C4-2B (cell line): ENCODE data around the gene LTBP1.
"Not testable (repeated sequence)": the region's sequence is repeated elsewhere in the genome, so short reads cannot be mapped to it uniquely, and the experiment has no call there.

ENCODE experiments used
- H3K27ac ChIP-seq: fragments of 450-650 bp; 2 replicates; pipeline ENCODE4 v1.5.1; 2017
- CTCF ChIP-seq: fragments of 450-650 bp; conservative IDR thresholded peaks from 2 replicates; pipeline ENCODE4 v1.5.1; 2017; ENCODE audit warnings: mild to moderate bottlenecking
- ZFX ChIP-seq: fragments of 450-650 bp; IDR thresholded peaks from 2 replicates; pipeline ENCODE4 v1.6.1; 2017

The LTBP1 gene

DNA sequence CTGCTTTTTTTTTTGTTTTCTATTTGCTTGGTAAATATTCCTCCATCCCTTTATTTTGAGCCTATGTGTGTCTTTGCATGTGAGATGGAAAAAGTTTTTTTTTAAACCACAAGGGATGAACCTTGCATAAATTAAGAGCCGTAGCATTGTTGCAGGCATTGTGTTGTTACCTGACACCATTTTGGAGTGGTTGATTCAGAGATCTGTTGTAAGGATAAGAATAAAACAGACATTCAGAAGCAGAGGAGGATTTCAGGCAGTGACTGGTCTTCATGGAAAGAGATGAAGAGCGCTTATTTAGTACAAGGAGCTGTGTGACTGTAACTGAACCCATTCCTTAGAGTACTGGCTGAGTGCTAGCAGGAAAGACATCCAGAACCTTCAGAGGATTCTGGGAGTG lies 101.2 kb downstream of the LTBP1 start:
- H3K27ac ChIP-seq, result no peak overlapping the region
- TF ChIP-seq ZFX, result no peak
- TF ChIP-seq CTCF, result no peak

DNA sequence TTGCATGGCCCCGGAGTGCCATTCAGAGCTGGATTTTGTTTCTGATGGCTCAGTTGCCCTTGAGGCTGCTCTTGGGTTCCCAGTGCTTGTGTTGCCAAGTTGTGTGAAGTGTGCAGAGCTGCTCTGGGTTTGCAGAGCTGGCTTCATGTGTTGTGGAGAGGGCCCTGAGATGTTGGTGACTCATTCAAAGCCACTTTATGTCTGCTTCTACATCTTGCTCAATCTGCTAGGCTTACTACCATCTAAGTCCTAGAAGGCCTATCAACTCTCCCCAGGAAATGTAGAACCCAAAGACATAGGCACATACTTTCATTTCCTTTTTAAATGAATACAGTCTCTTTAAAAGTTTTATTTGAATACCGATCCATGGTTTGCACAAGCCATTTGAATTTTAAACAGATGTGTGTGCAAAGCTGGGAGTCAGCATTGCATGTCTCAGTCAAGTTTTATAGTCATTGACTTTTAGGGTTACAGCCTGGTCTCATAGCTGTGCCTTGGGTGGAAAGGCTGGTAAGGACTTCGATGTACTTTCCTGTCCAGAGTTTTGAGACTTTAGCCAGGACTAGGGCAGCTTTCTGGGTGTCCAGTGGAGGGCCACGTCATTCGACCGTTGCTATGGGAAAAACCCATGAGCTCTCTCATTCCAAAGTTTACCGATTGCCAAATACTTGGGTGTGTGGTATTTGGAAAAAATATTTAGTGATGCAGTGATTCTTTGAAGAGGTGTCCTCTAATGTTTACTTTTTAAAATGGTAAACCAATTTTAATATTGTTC lies 105.0 kb downstream of the LTBP1 start:
- no peak overlapping the region for H3K27ac ChIP-seq
- TF ChIP-seq ZFX (no peak), CTCF (no peak)

DNA sequence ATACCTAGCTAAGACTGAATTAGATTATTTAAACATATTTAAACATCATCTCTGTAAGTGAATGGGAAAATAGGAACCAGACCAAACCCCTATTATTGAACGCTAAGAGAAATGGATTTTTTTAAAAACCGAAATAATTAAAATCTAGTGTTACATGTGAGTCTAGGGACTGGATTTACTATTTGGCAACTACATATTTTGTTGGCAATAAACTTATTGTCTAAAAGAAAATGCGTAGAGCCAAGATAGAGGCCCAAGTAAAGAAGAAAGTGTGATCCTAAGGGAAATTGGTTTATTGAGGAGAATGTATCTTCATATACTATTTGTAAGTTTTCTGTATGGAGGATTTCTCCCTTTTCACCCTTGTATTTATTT lies 105.6 kb downstream of the LTBP1 start:
- H3K27ac ChIP-seq, result no peak overlapping the region
- TF ChIP-seq CTCF (no peak), ZFX (no peak)

- H3K27ac ChIP-seq, result not testable (repeated sequence)
These were observed 106.0 kb downstream of the LTBP1 start for GRCh38 chr2:33052795-33053194.

GRCh38 chr2:33056170-33056569 lies 109.4 kb downstream of the LTBP1 start:
- H3K27ac ChIP-seq, result no peak overlapping the region
- TF ChIP-seq CTCF (no peak), ZFX (no peak)

GRCh38 chr2:33057307-33058028 lies 110.7 kb downstream of the LTBP1 start:
- not testable (repeated sequence) for H3K27ac ChIP-seq

DNA sequence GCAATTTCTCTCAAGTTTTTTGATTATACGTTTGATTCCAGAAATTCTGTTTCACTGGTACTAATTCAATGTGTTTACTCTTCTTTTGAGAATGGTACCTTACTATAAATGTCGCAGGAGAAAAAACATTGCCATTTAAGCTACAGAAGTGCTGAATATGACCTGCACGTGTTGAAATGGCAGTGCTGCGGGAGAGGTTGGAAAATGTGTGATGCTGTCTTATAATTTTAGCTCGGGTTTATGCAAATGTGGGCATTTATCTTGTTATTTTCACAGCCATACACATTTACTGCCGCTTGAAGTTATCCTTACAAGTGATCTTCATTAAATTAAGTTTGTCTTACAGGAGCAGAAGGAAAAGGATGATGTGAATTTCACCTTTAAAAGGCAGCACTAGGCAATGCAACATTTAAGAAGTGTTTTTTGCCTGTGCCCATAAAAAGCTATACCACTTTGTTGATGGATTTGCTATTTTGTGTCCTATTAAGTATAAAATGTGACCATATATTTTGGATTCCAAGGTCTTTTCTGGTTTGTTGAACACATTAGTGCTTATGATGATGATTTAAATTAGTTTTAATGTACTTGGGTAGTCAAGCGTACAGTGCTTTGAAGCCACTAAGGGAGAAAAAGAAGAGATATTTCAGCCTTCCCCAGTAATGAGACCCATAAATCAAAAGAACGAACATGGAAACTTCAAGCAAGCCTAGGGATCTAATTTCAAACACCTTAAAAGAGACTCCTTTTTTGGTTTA lies 112.1 kb downstream of the LTBP1 start:
- H3K27ac ChIP-seq, result no peak overlapping the region
- TF ChIP-seq ZFX, result no peak
- TF ChIP-seq CTCF, result no peak

GRCh38 chr2:33059471-33060156 lies 112.9 kb downstream of the LTBP1 start:
- H3K27ac ChIP-seq, result no peak overlapping the region
- TF ChIP-seq CTCF (no peak), ZFX (no peak)
